LHCN-M2 (cell line): ENCODE measurements around the gene GDPD5. TPM values are rescaled to one million over a fixed set of nuclear protein-coding genes. Genes with fewer than 3 reads are reported as not detected.
"Not testable (repeated sequence)": the region's sequence is repeated elsewhere in the genome, so short reads cannot be mapped to it uniquely, and the experiment has no call there.

ENCODE experiments used
- DNase-seq: peaks from one replicate; pipeline ENCODE4 v3.0.0-alpha.2; 2012; ENCODE audit warnings: low read depth
- total RNA-seq: library from RNA; depleted of rRNA; stranded (reverse); fragments of >200 nt; gene quantifications from 2 replicates; pipeline ENCODE4 v1.2.3, GENCODE V29; 2014

GDPD5 gene
- total RNA-seq, 1 experiment from 2014 or later: 1.6 TPM

DNA sequence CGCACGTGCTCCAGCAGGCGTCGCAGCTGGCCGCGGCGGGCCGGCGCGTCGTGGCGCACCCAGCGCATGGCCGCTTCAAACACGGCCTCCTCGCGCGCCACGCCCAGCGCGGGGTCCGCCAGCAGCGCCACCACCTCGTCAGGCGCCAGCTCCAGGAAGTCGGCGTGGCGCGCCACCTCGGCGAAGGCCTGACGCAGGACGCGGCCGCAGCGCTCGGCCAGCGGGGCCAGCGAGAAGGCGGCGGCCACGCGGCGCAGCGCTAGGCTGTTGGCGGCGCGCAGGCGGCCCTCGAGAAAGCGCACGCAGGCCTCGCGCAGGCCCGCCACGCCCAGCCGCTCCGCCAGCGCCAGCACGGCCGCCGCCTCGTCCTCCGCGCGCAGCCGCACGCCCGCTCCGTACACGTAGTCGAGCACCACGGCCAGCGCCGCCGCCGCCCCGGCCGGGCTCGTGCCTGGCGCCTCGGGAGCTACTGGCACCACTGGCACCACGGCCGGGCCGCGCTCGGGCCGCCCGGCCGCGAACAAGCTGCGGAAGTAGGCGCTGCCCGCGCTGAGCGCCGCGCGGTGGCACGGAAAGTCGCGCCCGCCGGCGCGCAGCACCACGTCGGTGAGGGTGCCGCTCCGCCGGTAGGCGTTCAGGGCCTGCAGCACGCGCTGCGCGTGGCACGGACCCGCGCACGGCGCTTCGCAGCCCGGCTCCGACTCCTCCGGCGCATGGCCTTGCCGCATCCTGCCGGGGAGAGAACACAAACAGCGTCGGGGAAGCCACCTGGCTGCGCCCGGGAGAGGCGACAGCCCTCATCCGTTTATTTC, 95.6 kb downstream of the GDPD5 start:
- peak; percentile 59 for DNase-seq

DNA sequence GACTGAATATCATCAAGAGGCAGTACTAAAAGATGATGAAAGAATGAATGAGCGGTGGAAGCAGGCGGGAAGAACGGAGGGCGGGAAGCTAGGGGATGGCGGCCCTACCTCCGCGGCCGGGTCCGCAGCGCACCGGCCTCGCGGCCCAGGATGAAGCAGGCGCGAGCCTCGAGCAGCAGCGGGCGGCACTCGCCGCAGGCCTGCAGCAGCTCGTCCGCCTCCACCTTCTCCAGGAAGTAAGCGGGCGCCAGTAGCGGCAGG, 96.2 kb downstream of the GDPD5 start:
- DNase-seq: no peak

DNA sequence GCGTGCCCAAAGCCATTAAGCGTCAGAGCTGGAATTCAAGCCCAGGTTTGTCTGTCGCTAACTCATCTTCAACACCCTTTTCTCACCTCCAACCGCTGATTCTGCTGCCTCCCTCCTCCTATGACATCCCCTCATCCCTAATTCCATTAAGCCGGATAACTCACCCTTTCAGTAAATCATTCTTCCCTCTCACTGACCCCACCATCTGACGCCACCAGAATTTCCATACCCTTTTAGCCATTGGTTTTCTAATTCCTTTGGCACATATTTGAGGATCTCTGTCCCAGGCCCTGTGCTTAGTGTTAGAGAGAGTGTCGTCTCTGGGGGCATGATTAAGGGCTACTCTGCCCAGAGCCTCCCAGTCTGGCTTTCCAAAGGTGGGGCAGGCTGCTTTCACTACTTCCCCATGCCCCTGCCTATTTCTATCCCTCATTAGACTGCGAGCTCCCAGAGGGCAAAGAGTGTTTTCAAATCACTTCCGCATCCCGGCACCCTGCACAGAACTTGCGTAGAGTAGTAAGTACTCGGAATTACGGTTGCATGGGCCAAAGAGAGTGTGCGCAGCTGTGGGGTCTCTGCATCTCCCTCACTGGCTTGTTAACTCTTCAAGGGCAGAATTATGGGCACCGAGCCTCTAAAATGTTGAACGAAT, 96.6 kb downstream of the GDPD5 start:
- DNase-seq: no peak

DNA sequence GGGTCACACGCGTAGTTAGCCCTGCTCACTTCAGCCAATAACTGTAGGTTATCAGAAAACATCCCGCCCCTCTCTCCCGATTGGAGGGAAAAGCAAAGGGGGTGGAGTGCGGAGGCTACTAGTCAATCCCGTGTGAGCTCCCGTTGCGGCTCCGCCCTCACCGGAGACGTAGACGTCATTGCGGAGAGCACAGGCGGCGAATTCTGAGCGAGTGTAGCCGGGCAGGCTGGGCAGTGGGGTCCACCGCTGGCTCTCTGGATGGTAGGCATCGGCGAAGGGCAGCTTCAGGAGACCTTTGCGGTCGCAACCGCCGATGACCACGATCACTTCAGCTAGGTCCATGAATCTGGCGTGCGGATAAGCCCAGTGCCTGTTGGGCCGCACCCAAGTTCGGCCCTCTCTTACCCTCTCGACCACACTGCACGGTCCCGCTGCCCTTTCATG, 97.4 kb downstream of the GDPD5 start:
- DNase-seq: peak; percentile 91

DNA sequence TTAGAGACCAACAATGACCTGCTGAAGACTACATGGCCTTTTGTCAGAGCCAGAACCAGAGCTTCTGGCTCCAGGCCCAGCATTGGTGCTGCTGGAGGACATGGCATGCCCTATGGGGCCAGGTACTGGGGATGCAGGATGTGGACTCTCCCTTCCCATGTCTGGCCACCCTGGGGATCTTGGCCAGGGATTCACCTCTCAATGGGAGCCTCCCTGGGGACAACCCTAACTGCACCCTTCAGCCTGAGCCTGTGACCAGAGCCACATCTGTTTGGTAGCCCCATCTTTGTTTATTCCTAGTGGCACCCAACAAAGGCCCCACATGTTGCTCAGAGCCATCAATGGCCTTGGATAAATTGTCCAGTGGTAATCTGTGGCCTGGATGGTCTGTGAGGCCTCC, 98.6 kb downstream of the GDPD5 start:
- no peak for DNase-seq

DNA sequence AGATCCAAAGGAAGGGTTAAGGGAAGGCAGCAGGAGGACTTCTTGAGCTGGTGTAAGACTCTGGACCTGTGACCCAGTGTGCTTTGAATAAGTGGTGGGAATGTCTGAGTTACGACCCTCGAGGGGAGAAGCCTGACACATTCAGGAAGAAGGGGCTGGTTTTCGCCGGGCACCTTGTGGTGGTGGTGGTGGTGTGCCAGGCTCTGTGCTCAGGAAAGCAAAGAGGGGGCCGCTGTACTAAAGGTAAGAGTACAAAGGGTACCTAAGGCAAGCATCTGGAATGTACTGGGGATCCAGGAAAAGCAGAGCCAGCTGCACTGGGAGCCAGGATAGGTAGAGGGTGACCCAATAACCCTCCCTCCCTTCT, 99.0 kb downstream of the GDPD5 start:
- no peak for DNase-seq

DNA sequence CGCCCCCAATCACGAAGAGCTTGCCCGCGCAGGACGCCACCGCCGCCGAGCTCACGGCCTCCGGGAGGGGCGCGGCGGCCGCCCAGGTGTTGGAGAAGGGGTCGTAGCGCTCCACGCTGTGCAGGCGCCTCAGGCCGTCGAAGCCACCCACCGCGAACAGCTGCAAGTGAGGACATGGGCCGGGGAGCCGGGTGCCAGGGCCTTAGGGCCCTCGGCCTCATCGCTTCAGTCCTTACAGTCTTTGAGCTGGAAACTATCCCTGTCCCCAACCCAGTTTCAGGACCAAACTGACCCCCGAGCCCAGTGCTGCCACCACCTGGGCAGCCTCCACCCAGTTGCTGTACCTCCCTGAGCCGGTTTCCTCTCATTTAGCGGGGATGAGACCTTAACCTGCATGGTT, 100.3 kb downstream of the GDPD5 start:
- DNase-seq: no peak

DNA sequence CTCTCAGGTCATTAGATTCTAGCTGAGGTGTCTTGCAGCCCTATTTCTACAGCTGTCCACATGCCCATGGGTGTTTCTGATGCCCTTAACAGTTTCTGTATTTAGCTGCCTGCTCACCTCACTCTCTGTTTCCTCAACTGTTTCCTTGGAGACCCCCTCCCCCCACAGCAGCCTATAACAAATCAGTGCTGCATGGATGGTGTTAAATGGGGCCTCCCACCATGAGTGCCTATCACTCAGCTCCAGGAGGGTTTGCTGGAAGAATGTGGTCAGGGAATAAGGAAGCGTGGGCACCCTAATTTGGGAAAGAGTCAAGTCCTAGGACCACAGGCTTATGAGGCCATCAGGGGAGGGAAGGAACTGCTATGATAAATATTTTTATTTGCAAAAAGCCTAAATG, 101.3 kb downstream of the GDPD5 start:
- DNase-seq: peak; percentile 67

DNA sequence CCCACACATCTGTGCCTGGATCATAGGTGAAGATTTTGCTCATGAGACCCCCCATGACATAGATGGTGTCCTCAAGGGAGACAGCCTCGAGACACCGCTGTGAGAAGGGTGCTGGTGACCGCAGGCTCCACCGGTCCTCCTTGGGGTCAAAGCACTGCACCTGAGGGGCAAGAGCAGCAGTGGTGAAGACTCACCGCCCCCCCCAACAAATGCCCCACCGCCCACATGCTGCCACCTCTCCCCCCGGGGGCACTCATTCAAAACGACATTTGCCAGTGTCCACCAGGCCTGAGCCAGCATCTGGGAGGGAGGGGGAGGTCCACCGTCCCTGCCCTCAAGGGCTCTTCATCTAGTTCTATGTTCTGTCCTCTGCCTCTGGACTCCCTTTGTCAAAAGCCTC, 102.0 kb downstream of the GDPD5 start:
- no peak for DNase-seq

DNA sequence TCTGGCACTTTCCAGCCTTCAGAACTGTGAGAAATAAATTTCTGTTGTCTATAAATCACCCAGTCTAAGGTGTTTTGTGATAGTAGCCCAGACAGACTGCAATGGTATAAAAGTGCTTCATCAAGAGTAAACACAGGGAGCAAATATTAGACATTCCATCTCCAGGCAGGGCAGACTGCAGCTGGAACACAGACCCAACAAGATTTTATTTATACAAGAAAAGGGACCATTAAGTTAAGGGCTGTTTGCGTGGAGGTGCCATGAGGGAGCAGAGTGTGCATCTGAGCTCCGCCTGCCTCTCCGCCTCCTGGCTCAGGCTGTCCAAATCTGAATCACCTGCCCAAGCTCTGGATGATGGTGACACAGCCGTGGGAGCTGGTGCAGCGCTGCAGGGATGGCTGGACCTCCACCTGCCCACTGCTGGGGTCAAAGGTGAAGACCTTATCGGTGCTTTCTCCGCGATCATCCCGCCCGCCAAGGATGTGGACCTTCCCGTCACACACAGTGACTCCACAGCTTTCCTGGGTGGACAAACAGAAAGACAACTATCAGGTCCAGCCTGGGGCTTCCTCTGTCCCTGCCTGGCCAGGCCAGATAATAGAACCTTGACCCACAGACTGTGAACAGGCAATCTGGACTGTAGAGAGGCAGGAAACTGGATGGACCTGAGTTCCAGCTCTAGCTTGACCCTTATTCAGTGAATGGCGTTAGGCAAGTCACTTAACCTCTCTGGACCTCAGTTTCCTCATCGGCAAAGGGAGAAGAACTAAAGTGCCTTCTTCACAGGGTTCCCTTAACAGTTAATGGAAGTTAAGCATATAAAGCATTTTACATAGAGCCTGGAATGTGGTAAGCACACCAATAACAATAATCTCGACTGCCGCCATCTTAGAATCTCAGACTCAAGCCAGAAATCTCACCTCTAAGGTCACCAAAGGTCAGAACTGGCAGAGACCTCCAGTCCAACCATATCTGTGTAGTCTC, 103.2 kb downstream of the GDPD5 start:
- DNase-seq: no peak

DNA sequence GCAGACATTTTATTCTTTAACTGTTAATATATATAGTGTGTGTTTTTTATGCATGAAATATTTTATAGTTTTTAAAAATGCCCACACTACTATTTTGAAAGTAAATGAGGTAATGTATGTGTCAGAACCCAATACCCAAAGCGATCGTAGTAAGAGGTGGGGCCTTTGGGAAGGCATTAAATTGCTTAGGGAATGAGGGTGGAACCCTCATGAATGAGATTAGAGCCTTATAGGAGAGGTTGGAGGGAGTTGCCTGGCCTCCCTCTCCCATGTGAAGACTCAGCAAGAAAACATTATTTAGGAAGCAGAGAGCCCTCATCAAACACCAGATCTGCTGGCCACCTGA, 103.9 kb downstream of the GDPD5 start:
- DNase-seq: no peak

DNA sequence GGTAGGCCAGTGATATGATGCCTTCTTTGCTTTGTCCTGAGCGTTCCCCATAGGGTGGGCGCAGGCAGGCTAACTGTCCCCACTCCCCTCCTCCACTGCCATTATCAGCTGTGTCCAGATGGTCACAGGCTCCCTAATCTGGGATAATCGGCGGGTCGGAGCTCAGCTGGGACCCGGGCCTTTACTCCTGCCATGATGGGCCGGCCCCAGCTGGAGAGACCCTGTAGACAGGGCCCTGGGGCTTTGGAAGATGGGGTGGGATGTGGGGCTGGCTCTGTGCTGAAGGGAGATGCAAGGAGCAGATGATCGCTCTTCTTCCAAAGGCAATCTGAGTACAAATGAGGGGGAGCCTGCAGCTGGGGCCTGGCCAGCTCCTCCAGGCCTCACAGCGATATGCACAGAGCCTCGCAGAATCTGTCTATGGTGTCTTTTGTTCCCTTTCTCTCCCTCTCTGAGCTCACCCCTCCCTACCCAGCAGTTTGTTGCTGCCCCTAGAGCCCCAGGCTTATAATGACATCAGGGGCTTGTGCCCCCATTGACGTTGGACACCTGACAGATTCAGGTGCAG, 104.6 kb downstream of the GDPD5 start:
- no peak for DNase-seq

DNA sequence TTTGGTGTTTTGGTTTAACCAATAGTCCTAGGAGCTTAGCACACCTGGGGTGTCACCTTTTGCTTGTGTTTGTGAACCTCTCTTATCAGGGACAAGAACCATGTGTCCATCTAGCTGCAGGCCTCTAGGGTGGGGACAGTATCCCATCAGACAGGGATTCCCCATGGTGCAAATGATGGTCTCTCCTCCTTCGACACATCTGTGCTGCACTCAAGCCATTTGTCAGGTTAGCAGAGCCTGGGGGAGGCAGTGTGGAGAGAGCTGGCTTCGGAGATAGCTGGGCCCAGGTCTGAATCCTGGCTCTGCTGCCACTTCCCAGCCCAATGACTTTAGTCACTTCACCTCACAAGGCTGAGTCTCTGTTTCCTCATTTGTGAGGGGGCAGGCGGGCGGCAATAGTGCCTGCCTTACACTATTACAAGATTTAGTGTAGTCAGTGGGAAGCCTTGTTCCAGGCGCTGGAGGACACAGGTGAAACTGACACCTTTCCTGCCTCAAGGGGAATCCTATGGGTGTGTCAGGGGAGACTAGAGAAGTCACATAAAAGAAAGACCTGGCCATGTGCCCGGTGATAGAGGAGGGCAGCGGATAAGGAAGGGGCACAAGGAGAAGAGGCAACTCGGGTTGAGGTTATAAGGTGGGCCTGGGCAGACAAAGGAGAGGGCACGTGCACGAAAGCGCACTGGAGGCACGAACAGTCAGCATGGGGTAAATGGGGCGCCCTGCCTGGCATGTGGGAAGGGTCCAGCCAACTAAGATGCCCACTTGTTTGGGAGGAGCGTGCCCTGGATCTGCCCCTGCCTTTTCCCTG, 105.3 kb downstream of the GDPD5 start:
- no peak for DNase-seq

DNA sequence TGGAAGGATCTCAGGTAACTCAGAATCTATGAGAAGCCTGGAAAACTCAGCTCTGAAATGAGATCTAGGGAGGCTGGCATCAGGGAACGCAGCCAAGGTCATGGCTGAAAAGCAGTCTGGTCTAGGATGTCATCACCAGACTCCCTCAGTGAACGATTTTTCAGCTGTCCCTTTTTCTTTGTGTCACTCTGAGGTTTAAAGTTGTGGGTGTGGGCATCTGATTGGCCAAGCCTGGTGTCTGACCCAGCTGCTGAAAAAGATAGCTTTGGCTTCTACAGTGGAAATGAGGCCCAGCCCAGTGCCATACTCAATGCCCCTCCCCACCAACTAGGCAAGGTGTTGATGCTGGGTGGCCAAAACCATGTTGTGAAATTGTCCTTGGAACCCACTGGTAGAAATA, 111.9 kb downstream of the GDPD5 start:
- peak; percentile 75 for DNase-seq

DNA sequence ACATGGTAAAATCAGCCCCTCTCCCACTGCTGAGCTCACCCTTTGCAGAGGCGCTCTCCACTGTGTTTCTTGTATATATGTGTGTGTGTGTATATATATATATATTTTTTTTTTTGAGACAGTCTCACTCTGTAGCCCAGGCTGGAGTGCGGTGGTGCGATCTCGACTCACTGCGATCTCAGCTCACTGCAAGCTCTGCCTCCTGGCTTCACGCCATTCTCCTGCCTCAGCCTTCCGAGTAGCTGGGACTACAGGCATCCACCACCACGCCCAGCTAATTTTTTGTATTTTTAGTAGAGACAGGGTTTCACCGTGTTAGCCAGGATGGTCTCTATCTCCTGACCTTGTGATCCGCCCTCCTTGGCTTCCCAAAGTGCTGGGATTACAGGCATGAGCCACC, 112.6 kb downstream of the GDPD5 start:
- not testable (repeated sequence) for DNase-seq

DNA sequence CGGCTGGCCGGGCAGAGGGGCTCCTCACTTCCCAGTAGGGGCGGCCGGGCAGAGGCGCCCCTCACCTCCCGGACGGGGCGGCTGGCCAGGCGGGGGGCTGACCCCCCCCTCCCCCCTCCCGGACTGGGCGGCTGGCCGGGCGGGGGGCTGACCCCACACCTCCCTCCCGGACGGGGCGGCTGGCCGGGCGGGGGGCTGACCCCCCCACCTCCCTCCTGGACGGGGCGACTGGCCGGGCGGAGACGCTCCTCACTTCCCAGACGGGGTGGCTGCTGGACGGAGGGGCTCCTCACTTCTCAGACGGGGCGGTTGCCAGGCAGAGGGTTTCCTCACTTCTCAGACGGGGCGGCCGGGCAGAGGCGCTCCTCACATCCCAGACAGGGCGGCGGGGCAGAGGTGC, 115.8 kb downstream of the GDPD5 start:
- DNase-seq: not testable (repeated sequence)

DNA sequence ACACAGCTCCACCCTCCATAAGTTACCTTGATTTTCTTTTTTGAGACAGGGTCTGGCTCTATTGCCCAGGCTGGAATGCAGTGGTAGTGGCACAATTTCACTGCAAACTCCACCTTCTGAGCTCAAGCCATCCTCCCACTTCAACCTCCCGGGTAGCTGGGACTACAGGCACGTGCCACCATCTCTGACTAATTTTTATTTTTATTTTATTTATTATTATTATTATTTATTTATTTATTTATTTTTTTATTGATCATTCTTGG, 116.9 kb downstream of the GDPD5 start:
- DNase-seq: no peak

DNA sequence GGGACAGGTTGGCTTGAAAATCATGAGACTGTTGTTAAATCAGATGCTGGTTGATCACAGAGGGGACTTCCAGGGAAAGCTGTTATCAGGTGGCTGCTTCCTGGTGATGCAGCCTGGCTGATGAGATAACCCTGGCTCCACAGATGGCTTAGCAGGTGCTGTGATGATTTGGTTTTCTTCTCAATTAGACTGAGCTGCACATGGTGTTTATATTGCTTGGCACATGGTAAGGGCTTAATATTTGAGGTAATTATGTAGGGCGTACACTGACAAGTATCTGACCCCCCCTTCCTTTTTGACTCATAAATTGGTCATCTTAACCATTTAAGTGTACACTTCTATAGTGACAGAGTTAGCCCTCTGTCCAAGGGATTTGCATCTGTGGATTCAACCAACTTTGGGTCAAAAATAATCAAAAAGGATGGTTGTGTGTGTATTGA, 119.4 kb downstream of the GDPD5 start:
- DNase-seq: no peak

DNA sequence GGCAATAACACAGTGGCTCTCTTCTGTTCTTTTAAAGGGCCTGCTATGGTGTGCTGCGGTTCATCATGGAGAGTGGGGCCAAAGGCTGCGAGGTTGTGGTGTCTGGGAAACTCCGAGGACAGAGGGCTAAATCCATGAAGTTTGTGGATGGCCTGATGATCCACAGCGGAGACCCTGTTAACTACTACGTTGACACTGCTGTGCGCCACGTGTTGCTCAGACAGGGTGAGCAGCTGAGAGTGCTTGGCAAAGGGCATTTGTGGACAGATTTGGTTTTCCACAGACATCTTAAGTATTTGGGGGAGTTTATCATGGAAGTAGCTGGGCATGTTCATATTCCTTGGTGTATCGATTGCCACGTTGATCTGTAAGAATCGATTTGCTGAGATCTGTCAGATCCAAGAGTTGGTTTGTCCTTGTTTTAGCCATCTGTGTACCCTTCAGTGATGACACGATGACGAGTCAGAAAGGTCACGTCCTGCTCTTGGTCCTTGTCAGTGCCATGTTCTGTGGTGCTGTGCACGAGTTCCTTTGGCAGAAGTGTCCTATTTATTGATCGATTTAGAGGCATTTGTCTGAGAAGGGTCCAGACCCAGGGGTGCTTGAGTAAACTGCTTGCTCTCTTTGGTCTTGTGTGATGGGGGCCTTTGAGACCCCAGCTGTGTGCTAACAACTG, 121.6 kb downstream of the GDPD5 start:
- no peak for DNase-seq

DNA sequence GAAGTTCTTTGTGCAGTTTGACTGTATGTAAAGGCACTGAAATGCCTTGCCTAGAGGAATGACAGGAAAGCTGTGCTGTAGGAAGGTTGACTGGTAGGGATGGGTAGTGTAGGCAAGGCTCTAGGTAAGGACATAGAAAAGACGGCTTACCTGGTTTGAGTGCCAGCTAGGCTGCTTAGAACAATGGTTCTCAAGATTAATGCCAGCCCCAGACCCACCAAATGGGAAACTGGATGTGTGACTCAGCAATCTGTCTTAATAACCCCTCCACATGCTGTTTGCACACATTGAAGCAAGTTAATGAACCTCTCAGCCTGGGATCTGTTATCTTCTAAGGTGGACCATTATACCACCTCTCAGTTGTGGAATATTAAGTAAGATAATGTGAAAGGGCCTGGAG, 122.7 kb downstream of the GDPD5 start:
- DNase-seq: no peak
